Left renal cortex interstitium (tissue), 4 donors: ENCODE data around the gene MYO9B. TPM values are rescaled to one million over a fixed set of nuclear protein-coding genes. Genes with fewer than 3 reads are reported as not detected.

Experiments
- DNase-seq, 4 donors: peaks; one replicate each; pipeline ENCODE4 v3.0.0-alpha.2; 2013; ENCODE audit warnings: low read depth in 4 of 4, low spot score in 2 of 4, missing footprints in 1 of 4
- polyA plus RNA-seq, 4 donors: library from polyadenylated mRNA; unstranded; fragments of 120-200 nt; gene quantifications; one replicate each; pipeline ENCODE4 v1.2.1, GENCODE V29; 2013; ENCODE audit not compliant: insufficient read length in 4 of 4

MYO9B gene
- polyA plus RNA-seq, 4 donors: 45.2 to 74.4 (median 53.9) TPM

DNA sequence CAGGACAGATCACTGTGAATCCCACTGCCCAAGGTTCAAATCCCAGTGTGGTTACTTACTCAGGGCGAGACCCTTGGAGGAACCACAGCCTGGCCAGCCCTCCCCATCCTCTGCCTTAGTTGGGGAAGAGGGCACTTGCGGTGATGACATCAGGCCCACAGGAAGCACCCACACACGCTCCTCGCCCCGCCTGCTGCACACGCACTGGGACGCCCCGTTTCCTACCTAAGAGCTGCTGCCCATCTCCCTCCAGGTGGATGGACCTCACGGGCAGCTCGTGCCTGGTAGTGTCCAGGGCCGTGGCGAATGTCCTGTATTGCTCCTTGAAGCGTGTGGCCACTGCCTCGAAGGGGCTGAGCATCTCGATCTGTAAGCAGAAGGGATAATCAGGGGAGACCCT is 19.9 kb upstream of the MYO9B start:
- no peak for DNase-seq

GRCh38 chr19:17058236-17058635 is 17.3 kb upstream of the MYO9B start:
- no peak for DNase-seq

DNA sequence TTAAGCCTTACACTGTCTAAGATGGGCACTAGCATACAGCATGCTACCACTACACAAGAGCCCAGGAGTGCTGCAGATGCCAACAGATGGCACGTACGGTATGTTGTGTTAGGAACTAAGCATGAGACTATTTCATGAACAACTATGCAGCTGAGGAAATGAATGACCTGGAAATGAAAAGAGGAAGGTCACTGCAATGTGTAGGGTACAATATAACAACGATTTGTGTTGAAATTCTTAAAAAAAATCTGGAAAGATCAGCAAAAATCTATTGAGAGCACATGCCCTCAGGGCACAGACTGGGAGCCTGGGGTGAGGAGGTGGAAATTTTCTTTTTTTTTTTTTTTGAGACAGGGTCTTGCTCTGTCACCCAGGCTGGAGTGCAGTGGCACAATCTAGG is 14.8 kb upstream of the MYO9B start:
- DNase-seq: no peak

DNA sequence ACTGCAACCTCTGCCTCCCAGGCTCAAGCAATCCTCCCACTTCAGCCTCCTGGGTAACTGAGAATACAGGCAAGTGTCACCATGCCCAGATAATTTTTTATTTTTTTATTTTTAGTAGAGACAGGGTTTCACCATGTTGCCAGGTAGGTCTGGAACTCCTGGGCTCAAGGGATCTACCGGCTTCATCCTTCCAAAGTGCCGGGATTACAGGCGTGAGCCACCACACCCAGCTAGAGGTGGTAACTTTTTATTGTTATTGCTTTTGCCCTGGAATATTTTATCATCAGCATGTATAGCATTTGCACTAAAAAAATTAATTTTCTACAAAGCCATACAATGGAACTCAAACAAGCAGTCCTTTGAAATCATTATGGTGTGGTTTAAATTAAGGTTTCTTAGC is 14.4 kb upstream of the MYO9B start:
- DNase-seq: no peak

DNA sequence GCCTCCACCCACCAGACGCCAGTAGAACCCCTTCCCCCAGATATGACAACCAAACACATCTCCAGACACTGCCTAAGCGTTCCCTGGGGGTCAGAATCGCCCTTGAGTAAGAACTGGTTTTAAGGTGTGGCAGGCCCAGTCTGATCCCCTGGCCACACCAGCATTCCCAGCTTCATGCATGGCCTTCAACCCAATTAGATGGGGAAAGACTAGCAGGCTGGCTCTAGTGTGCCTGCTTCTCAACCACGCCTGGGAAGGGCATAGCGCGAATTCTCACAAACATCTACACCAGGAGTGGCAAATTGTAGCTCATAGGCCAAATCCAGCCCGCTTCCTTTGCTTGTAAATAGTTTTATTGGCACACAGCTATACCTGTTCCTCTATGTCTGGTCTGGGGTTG is 13.9 kb upstream of the MYO9B start:
- no peak for DNase-seq

DNA sequence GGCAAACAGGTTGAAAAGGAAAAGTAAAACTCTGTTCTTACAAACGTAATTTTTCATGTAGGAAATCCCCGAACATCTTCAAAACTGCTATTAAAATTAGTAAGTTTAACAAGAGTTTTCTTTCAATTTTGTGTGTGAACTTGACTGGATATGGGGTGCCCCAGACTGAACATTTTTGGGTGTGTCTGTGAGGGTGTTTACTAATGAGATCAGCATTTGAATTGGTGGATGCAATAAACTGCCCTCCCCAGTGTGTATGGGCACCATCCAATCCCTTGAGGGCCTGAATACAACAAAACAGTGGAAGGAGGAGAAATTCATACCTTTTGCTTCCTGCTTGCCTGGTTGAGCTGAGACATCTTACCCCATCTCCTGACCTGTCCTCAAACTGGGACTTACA is 12.1 kb upstream of the MYO9B start:
- DNase-seq: no peak

DNA sequence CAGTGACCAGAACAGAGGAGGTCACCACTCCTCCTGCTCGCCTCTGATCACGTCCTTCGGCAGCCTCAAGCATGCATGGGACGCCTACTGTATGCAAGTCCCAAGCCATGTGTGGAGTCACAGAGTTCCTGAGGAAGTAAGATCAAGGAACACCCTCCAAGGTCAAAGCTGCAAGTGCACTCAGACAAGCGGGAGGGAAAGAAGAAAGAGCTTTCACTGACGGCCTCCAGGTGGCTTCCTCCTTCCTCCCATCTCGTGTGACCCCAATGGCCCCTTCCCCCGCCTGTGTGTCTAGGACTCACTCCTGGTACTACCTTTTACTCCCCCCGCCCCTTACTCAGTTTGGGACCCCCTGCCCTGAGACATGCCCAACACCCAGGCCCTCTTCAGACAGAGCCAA is 6.4 kb upstream of the MYO9B start:
- DNase-seq: no peak

DNA sequence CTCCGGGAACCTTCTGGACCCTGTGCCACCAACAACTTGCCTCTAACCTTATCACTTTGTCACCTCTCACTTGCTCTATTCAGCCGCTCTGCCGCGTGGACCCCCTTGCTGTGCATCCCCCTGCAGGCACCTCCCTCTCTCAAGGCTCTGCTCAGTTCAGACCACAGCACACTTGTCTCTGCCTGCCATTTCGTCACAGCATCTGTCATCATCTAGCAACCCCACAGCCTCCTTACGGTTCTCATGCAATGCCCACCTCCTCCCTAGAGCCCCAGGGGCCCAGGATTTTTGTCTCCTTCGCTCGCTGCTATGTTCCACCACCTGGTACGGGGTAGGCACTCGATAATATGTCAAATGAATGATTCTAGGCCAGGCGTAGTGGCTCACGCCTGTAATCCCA is 5.2 kb upstream of the MYO9B start:
- DNase-seq: no peak

GRCh38 chr19:17070912-17071311 is 4.7 kb upstream of the MYO9B start:
- DNase-seq: no peak

GRCh38 chr19:17073869-17074633 is 1.5 kb upstream of the MYO9B start:
- DNase-seq: no peak

DNA sequence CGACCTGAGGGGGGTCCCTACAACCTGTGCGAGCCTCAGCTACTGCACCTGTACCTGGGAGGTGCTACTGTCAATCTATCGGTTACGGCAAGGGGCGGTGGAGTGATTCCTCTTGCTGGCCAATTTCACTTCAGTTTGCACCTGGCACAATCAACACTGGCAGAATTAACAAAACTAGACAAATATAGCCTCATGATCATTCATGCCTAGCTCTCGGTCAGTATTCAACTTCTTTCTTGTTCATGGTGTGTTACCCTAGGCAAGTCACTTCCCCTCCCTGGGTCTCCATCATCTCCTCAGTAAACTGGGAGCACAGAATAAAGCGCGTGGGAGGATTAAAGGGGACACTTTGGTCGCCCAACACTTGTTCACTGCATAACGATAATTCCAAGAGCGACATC is 943 bp upstream of the MYO9B start:
- no peak for DNase-seq

GRCh38 chr19:17075864-17076542 is 426 bp downstream of the MYO9B start:
- DNase-seq: no peak

- no peak for DNase-seq
Measured at GRCh38 chr19:17076543-17076991, 990 bp downstream of the MYO9B start.

DNA sequence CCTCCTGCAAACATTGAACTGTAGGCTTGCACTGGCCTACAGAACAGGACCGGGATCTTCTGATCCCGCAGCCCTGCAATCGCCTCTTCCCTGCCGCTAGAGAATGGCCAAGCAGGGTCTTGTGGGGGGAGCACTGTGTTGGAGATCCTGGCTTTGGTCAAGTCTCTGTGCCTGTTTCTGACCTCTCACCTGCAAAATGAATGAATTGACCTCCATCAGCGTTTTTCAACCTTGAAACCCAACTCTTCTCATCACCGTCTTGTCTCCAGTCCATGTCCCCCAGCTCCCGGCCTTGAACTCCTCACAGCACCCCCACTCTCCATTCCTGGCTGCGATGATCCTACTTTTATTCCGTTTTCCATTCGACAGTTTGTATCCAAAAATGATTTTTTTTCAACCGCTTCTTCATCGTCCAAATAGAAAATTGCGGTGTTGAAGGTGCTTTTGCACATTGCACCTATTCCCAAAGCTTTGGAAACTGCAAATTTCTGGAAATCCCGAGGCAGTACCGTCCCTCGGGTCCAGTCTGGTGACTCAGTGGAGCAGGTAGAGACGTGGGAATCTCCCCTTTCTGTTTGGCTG is 2.0 kb downstream of the MYO9B start:
- no peak for DNase-seq

GRCh38 chr19:17078036-17078919 is 2.7 kb downstream of the MYO9B start:
- no peak for DNase-seq

DNA sequence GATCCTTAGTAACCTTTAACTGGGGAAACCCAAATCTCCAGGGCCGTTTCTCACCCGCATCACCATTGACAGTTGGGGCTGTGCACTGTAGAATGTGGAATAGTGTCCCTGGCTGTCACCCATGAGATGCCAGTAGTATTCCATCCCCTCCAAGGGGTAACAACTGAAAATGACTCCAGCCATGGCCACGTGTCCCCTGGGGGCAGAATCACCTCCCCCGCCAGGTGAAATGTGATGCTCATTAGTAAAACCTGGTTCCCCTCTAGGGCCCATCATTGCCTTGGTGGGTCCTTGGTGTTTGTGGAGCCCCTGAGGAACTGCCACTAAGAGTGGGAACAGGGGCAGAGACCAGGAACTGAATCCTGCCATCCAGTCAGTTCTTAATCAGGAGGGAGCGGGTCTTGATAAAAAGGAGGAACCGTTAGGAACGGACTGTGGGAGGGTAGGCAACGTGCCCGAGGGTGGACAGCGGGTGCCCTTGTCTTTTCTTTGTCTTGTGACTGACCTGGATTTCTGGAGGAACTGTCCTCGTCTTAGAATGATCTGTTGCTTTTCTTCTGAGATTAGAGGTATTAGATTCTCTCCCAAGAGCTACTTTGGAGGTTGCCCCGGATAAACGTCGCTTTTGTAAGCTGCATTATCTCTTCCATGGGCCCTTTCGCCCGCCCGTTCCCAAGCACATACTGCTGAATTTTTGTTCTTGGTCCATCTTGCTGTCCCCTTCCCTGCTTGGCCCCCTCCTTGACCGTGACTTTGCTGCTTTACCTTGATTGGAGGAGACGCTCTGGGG is 3.5 kb downstream of the MYO9B start:
- no peak for DNase-seq

DNA sequence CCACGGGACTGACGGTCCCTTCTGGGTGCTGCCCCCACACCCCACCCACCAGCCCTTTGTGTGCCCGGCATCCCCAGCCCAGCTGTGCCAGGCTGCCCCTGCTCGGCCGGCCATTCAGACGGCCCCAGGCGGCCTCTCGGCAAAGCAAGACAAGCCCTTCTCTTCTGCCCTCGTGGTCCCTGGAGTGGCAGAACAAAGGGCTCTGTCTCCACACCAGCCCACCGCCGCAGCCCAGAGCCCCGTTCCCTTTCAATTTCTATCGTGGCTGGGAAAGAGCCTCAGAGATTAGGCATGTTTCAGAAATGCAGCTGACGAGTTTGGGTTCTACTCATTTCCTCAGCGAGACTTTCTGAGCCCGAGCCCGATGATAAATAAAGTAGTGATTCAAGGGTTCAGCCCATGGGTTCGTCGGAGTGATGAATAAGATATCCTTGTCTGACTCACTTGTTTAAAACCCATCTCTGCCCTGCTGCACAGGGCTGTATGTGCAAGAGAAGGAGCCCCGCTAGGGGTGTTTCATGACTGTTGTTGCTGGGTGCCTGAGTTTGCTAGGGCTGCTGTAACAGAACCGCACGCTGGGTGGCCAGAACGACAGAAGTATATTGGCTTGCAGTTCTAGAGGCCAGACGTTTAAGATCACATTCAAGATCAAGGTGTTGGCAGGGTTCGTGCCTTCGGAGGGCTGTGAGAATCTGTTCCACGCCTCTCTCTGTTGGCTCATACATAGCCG is 4.3 kb downstream of the MYO9B start:
- DNase-seq: no peak

- no peak for DNase-seq
Measured at GRCh38 chr19:17080440-17080801, 4.8 kb downstream of the MYO9B start.
